Measurements from ENCODE around the gene RGL4.

Gene RGL4

DNA sequence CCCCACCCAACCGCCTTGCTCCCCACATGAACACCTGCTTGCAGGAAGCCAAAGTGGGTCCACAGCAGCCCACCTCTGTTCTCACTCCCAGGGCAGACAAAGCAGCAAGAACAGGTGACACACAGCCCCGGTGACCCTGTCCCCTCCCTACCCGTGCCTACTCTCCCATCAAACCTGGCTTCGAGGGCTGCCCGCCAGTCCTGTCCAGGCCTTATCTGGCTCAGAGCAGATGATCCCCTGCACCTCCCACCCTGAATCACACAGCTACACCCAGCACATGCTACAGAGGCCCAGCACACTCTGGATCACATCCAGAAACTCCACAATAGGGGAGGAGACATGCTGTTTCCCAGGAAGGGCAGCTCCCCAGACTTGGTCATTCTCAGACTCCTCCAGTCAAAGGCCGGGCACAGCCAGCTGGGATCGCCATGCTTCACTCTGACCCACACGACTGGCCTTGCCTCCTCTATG, 6.2 kb upstream of the RGL4 start:
- H3K4me3 ChIP-seq (ENCODE audit: low read depth, low read length): no peak overlapping the region
- TF ChIP-seq, protein P1, sequence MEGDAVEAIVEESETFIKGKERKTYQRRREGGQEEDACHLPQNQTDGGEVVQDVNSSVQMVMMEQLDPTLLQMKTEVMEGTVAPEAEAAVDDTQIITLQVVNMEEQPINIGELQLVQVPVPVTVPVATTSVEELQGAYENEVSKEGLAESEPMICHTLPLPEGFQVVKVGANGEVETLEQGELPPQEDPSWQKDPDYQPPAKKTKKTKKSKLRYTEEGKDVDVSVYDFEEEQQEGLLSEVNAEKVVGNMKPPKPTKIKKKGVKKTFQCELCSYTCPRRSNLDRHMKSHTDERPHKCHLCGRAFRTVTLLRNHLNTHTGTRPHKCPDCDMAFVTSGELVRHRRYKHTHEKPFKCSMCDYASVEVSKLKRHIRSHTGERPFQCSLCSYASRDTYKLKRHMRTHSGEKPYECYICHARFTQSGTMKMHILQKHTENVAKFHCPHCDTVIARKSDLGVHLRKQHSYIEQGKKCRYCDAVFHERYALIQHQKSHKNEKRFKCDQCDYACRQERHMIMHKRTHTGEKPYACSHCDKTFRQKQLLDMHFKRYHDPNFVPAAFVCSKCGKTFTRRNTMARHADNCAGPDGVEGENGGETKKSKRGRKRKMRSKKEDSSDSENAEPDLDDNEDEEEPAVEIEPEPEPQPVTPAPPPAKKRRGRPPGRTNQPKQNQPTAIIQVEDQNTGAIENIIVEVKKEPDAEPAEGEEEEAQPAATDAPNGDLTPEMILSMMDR (IDR thresholded peaks at IDR 0.05; ENCODE audit: low read depth, low read length): no peak

DNA sequence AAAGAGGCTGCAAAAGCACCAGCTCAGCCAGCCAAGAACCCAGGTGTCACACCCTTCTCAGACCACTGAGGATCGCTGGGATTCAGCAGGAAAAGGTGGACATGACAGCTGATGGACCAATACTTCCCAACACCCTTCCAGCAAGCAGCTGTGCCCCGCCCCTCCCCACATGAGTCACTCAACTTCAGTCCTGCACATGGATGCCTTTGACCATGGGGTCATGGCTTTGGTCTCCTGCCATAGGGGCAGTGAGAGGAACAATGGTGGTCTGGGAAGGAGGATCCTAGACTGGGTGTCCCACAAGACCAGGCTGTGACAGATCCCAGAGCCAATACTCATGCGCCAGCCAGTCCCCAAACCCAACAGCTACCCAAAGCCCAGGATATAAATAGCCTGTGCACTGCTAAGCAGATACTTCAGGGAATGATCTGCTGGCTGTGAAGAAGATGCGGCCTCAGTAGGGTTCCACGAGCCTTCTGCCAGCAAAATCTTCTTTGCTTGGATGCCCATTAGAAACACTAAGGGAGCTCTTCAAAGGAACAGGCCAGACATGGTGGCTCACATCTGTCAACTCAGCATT, 5.5 kb upstream of the RGL4 start:
- H3K4me3 ChIP-seq (ENCODE audit: low read depth, low read length): no peak overlapping the region
- TF ChIP-seq, protein P1 (IDR thresholded peaks at IDR 0.05; ENCODE audit: low read depth, low read length): no peak

DNA sequence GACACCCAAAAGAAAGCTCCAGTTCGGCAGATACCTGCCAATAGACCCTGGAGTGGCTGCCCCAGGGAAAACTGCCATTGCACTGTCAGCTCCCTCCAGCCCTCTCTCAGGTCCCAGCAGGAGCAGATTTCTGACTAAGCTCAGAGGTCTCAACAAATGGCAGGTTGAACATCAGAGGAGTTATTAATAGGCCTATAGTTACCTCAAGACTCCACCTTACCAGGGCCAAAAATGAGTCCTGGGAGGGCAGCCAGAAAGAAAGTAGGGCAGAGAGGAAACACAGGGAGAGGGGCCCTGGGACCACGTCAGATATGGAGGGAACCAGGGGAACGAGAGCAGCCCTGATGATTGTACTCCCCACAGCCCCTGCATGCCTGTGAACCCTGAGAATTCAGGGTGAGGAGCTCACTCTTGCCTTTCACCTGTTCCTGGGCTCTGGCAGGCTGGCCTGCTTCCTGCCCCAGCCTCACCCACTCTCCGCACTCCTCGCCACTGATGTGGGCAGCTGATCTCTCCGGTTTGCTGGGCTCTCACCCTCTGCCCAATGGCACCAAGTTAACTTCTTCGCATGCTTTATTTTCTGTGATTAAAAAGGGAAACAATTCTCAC, 4.3 kb upstream of the RGL4 start:
- no peak overlapping the region for H3K4me3 ChIP-seq (ENCODE audit: low read depth, low read length)
- TF ChIP-seq, protein P1 (IDR thresholded peaks at IDR 0.05; ENCODE audit: low read depth, low read length): no peak

DNA sequence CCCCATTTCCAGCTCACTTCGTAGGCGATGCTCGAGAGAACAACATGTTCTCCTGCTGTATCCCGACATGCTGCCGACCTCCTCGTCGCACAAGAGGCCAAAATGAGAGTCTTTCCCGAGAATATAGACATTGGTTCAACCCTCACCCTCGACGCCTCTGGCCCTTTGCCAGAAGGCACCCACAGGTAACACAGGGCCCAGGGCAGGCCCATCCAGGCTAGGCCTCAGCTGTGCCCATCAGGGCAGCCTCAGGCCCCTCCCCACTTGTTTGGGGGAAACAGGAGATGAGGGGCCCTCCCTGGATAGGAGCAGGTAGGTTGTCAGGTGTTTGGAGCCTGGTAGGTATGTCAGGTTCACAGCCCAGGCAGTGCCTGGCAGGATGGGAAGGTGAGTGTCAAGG, 2.7 kb upstream of the RGL4 start:
- no peak overlapping the region for H3K4me3 ChIP-seq (ENCODE audit: low read depth, low read length)
- TF ChIP-seq, protein P1 (IDR thresholded peaks at IDR 0.05; ENCODE audit: low read depth, low read length): no peak

DNA sequence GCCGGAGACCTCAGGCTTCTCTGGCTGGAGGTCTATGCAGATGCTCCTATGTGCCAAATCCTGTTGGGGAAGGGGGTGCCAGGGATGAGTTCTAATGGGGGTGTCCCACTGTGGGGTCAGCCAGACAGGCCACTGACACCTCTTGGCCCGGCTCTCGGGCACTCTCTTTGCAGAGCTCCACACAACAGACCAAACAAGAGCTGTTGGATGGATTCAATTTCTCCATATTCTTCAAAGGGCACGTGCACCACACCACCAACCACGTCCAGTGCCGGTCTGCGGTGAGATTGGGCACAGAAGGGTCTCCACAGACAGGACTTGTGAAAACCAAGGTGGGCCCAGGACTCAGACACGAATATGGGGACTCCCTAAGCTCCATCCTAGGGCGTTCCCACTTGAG, 2.2 kb upstream of the RGL4 start:
- TF ChIP-seq, protein P1 (IDR thresholded peaks at IDR 0.05; ENCODE audit: low read depth, low read length): no peak

DNA sequence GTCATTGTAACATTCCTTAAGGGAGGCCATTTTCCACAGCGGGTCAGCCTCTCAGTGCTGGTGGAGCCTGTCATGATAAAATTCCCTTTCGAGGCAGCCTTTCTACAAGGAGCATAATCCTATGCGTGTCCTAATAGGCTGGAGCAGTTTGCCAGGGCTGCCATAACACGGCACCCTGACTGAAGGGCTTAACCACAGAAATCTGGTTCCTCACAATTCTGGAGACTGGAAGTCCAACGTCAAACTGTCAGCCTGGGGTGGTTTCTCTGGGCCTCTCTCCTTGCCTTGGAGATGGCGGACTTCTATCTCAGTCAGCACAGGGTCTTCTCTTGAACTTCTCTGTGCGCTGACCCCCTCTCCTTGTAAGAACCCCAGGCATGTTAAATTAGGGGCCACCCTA, 1.4 kb upstream of the RGL4 start:
- no peak overlapping the region for H3K4me3 ChIP-seq (ENCODE audit: low read depth, low read length)
- TF ChIP-seq, protein P1 (IDR thresholded peaks at IDR 0.05; ENCODE audit: low read depth, low read length): no peak

More for the DNA sequence above, 2.2 kb upstream of the RGL4 start:
- H3K4me3 ChIP-seq (ENCODE audit: low read depth, low read length): no peak overlapping the region

DNA sequence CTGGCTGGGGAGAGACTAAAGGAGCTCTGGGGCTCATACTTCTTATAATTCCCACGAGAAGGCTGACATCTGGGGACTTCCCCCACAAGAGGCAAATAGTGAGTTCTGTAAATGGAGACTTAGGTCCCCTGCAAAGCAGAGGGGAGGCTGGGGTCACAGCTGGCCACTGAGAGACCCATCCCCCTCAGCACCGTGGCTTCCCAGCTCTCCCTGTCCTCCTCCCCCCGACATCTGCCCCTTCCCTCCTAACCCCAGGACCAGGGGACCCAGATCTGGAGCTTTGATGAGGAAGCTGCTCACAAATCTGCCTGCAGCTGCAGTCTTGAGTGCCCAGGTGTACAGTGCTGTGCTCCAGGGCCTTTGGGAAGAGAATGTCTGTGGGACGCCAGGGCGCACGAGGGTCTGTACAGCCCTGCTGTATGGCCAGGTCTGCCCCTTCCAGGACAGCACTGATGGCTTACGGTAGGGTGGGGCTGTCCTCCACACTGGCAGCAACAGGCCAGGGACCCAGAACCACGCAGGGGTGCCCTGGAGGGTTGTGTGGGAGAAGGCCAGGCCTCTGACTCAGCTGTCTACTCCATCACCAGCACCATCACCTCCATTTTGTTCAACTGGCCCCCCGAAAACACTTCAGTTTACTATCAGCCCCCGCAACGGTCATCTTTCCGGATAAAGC, 1.1 kb downstream of the RGL4 start:
- H3K4me3 ChIP-seq (ENCODE audit: low read depth, low read length): no peak overlapping the region
- TF ChIP-seq, protein P1 (IDR thresholded peaks at IDR 0.05; ENCODE audit: low read depth, low read length): no peak
